Measurements from ENCODE around the gene FAM222A. TPM values are rescaled to one million over a fixed set of nuclear protein-coding genes. Genes with fewer than 3 reads are reported as not detected.

The FAM222A gene
- total RNA-seq, 2 donors from 2014 or later: 0.68 to 2.9 TPM

- no peak for ATAC-seq (ENCODE audit: insufficient number of reproducible peaks, low FRiP score, low read depth)
- H3K27ac ChIP-seq: no peak overlapping the region
- no peaks in the 10 kb centered on the region for H3K4me1 ChIP-seq (ENCODE audit: control insufficient read depth in 1 of 2, low read depth in 2 of 2)
- peaks cover 4% of the 10 kb centered on the region for H3K27me3 ChIP-seq (replicated peaks; ENCODE audit: insufficient read depth)
- DNase-seq (ENCODE audit: low spot score): no peak
- H3K36me3 ChIP-seq: no peaks in the 10 kb centered on the region
- H3K4me3 ChIP-seq: no peak overlapping the region
- no peak for TF ChIP-seq CTCF (IDR thresholded peaks at IDR 0.05)
- no peaks in the 10 kb centered on the region for H3K9me3 ChIP-seq
Measured at GRCh38 chr12:109734219-109735000, 20.8 kb downstream of the FAM222A start.

DNA sequence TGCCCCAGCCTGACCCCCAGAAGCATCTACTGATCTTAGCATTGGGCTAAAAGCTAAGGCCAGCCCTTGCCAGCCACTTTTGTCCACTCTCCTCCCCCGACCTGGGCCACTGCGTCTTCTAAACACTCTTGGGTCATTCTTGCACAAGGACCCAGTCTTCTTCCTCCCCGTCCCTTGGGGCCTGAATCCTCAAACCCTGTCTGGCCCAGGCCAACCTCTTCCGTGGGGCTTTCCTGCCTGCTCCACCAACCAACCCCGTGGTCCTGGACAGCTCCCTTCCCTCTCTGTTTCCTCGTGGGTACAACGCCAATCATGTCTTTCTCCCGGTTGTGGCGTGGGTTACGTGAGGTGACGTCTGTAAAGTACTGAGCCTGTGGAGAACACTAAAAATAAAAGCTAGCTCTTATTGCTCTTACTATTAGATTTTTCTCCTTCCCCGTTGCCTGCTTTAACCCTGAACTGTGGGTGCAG is 21.5 kb downstream of the FAM222A start:
- no peak for DNase-seq (ENCODE audit: low spot score)
- no peak for ATAC-seq (ENCODE audit: insufficient number of reproducible peaks, low FRiP score, low read depth)
- Histone ChIP-seq H3K9me3 (no peaks in the 10 kb centered on the region), H3K4me1 (ENCODE audit: control insufficient read depth in 1 of 2, low read depth in 2 of 2) (no peaks in the 10 kb centered on the region), H3K27me3 (replicated peaks; ENCODE audit: insufficient read depth) (peaks cover 4% of the 10 kb centered on the region), H3K27ac (no peak overlapping the region), H3K4me3 (no peak overlapping the region), H3K36me3 (no peaks in the 10 kb centered on the region)
- TF ChIP-seq CTCF (IDR thresholded peaks at IDR 0.05): no peak

- ATAC-seq (ENCODE audit: insufficient number of reproducible peaks, low FRiP score, low read depth) (no peak), DNase-seq (ENCODE audit: low spot score) (no peak)
- no peak overlapping the region for H3K27ac ChIP-seq
- H3K4me1 ChIP-seq (ENCODE audit: control insufficient read depth in 1 of 2, low read depth in 2 of 2): no peaks in the 10 kb centered on the region
- TF ChIP-seq CTCF (IDR thresholded peaks at IDR 0.05): no peak
- H3K4me3 ChIP-seq: no peak overlapping the region
- no peaks in the 10 kb centered on the region for H3K9me3 ChIP-seq
- H3K36me3 ChIP-seq: no peaks in the 10 kb centered on the region
- peaks cover 4% of the 10 kb centered on the region for H3K27me3 ChIP-seq (replicated peaks; ENCODE audit: insufficient read depth)
Measured at GRCh38 chr12:109735825-109736551, 22.4 kb downstream of the FAM222A start.

DNA sequence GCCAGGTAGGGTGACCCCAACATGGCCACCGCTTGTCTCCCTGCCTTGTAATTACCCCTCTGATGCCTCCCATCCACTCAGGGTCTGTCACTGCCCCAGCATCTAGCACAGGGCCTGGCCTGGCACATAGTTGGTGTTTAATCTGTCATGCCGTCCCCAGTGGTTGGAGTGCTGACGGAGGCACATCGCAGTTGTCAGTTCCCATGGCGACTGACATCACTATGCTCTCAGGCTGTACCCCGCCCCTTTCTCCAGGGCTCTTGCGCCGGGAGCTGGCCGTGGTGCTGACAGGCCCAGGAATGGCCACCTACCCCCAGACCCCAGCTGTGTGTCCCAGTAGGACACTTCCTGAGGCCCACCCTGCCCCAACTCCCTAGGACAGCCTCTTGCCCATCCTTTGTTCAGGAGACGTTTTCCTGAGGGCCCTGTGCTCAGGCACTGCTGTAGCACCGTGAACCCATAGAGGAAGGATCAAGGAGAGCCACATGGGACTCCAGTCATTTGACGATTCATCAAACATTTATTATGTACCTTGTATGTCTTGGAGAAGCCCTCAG is 23.0 kb downstream of the FAM222A start:
- Histone ChIP-seq H3K36me3 (no peaks in the 10 kb centered on the region), H3K4me1 (ENCODE audit: control insufficient read depth in 1 of 2, low read depth in 2 of 2) (no peaks in the 10 kb centered on the region), H3K27ac (no peak overlapping the region), H3K9me3 (no peaks in the 10 kb centered on the region), H3K4me3 (no peak overlapping the region), H3K27me3 (replicated peaks; ENCODE audit: insufficient read depth) (peaks cover 4% of the 10 kb centered on the region)
- DNase-seq (ENCODE audit: low spot score) (peak; percentile 0), ATAC-seq (ENCODE audit: insufficient number of reproducible peaks, low FRiP score, low read depth) (no peak)
- no peak for TF ChIP-seq CTCF (IDR thresholded peaks at IDR 0.05)

DNA sequence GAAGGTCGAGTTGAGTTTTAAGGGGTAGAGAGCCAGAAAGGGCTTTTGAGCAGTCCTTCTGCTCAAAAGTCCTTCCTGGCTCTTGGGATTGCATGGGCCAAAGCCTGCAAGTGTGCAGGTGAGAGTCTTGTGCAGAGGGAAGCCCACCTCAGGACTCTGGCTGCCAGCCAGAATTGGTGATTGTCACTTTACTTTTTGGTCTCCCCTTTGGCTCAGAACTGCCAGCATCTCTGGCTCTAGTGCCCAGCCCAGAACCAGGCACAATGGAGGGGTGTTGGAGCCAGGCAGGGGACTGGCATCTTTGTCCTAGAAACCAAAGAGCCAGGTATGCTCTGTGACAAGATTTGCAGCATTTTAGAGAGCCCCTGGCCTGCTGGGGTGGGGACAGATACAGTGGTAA is 23.5 kb downstream of the FAM222A start:
- DNase-seq (ENCODE audit: low spot score) (no peak), ATAC-seq (ENCODE audit: insufficient number of reproducible peaks, low FRiP score, low read depth) (no peak)
- no peak overlapping the region for H3K4me3 ChIP-seq
- H3K36me3 ChIP-seq: no peaks in the 10 kb centered on the region
- no peaks in the 10 kb centered on the region for H3K4me1 ChIP-seq (ENCODE audit: control insufficient read depth in 1 of 2, low read depth in 2 of 2)
- no peaks in the 10 kb centered on the region for H3K9me3 ChIP-seq
- H3K27me3 ChIP-seq (replicated peaks; ENCODE audit: insufficient read depth): peaks cover 4% of the 10 kb centered on the region
- no peak overlapping the region for H3K27ac ChIP-seq
- TF ChIP-seq CTCF (IDR thresholded peaks at IDR 0.05): no peak

All from thoracic aorta (tissue), 2 donors.